K562 (cell line): Measurements from ENCODE around the gene UGT1A10. TPM values are rescaled to one million over a fixed set of nuclear protein-coding genes. Genes with fewer than 3 reads are reported as not detected.

ENCODE experiments used
- CBX2 ChIP-seq: fragments of 200-600 bp; sonication (generic); IDR thresholded peaks from one replicate; pipeline ENCODE4 v1.6.1; 2012; ENCODE audit warnings: mild to moderate bottlenecking, low read length, inconsistent platforms; ENCODE audit not compliant: insufficient read depth, poor library complexity, severe bottlenecking
- ETS2 ChIP-seq: IDR thresholded peaks from 2 replicates; pipeline ENCODE4 v1.6.1; 2016; ENCODE audit warnings: borderline replicate concordance, missing genetic modification characterization, mild to moderate bottlenecking, moderate library complexity, missing compliant biosample characterization; ENCODE audit not compliant: poor library complexity, severe bottlenecking
- GMEB1 ChIP-seq: fragments of 250-450 bp; sonication (Bioruptor Pico); IDR thresholded peaks from 2 replicates; pipeline ENCODE4 v1.4.0; 2020; ENCODE audit warnings: mild to moderate bottlenecking
- GTF2E2 ChIP-seq: fragments of 200-800 bp; sonication (Bioruptor generic); IDR thresholded peaks from 2 replicates; pipeline ENCODE4 v1.6.1; 2016; ENCODE audit warnings: missing genetic modification characterization, missing compliant biosample characterization
- HDAC2 ChIP-seq: fragments of 450-650 bp; IDR thresholded peaks from 2 replicates; pipeline ENCODE4 v1.6.1; 2016; ENCODE audit warnings: mild to moderate bottlenecking
- KDM5B ChIP-seq: fragments of 200-600 bp; sonication (generic); IDR thresholded peaks from 2 replicates; pipeline ENCODE4 v1.6.1; 2012; ENCODE audit warnings: low read depth, mild to moderate bottlenecking, moderate library complexity, low read length, control low read depth, inconsistent platforms; ENCODE audit not compliant: insufficient replicate concordance
- MXD1 ChIP-seq: fragments of 250-450 bp; sonication (Bioruptor Pico); IDR thresholded peaks from 2 replicates; pipeline ENCODE4 v1.8.0; 2021; ENCODE audit warnings: borderline replicate concordance, mild to moderate bottlenecking, moderate library complexity; ENCODE audit not compliant: poor library complexity, severe bottlenecking
- NR2C2 ChIP-seq, 2 experiments: fragments of 200-800 bp in 1 of 2; sonication (Bioruptor generic) in 1 of 2; sonication (generic) in 1 of 2; formaldehyde crosslinking in 1 of 2; IDR thresholded peaks; 2 replicates each; pipeline versions ENCODE4 v1.6.1 to v1.8.0; 2016 to 2022; ENCODE audit warnings: mild to moderate bottlenecking in 1 of 2, missing compliant biosample characterization in 1 of 2, missing genetic modification characterization in 1 of 2, missing genetic modification reagents in 1 of 2
- RFX1 ChIP-seq: fragments of 450-650 bp; IDR thresholded peaks from 2 replicates; pipeline ENCODE4 v1.6.1; 2016; ENCODE audit warnings: mild to moderate bottlenecking, moderate library complexity
- SNRNP70 ChIP-seq: fragments of 200-400 bp; formaldehyde crosslinking; optimal IDR thresholded peaks from 2 replicates; pipeline ENCODE3; 2017; ENCODE audit warnings: low read depth, low read length
- XRCC4 ChIP-seq: IDR thresholded peaks from one replicate; pipeline ENCODE4 v1.6.1; 2011; ENCODE audit not compliant: insufficient read depth, insufficient read length; ENCODE audit errors: extremely low read depth
- ZNF444 ChIP-seq: fragments of 250-450 bp; sonication (Bioruptor Pico); IDR thresholded peaks from 2 replicates; pipeline ENCODE4 v1.4.0; 2020; ENCODE audit warnings: mild to moderate bottlenecking, moderate library complexity
- ZNF589 ChIP-seq: fragments of 200-800 bp; sonication (Bioruptor generic); IDR thresholded peaks from 2 replicates; pipeline ENCODE4 v1.6.1; 2016; ENCODE audit warnings: low read depth, missing genetic modification characterization, missing compliant biosample characterization
- ZNF79 ChIP-seq: fragments of 250-450 bp; sonication (Bioruptor Pico); IDR thresholded peaks from 2 replicates; pipeline ENCODE4 v1.4.0; 2020; ENCODE audit warnings: low read depth, mild to moderate bottlenecking, moderate library complexity
- polyA plus RNA-seq, 8 experiments: library from polyadenylated mRNA; depleted of rRNA in 4 of 8; stranded (reverse) in 5 of 8; unstranded in 3 of 8; fragments of >200 nt; fragmentation: Nextera tagmentation in 2 of 8; fragmentation: Illumina TruSeq in 1 of 8; extraction: Ambion mirVana in 2 of 8; extraction: Trizol in 1 of 8; gene quantifications; 2 replicates each; pipeline versions ENCODE4 v1.2.1 to v1.2.3, GENCODE V29; 2011 to 2014; ENCODE audit warnings: inconsistent platforms in 1 of 8, missing spikeins in 1 of 8
- total RNA-seq, 7 experiments: library from RNA; depleted of rRNA in 6 of 7; stranded (reverse); fragments of >200 nt in 6 of 7; fragmentation: Illumina TruSeq in 2 of 7; extraction: Trizol in 2 of 7; gene quantifications; 2 replicates each; pipeline versions ENCODE4 v1.2.1 to v1.2.3, GENCODE V29; 2011 to 2021; ENCODE audit warnings: low replicate concordance in 1 of 7

UGT1A10 gene
- total and polyA plus RNA-seq, 9 of the 15 experiments (the other 6 are each of a cell fraction or from before 2014, with no cell fraction given) = not detected

- TF ChIP-seq ETS2 (tag) = no peak
- no peak for TF ChIP-seq ZNF589 (CRISPR knock-in tag)
- no peak for TF ChIP-seq RFX1
- no peak for TF ChIP-seq XRCC4
- TF ChIP-seq ZNF79 = no peak
- TF ChIP-seq ZNF444 (CRISPR knock-in tag) = no peak
- no peak for TF ChIP-seq GMEB1 (CRISPR knock-in tag)
- no peak for TF ChIP-seq NR2C2 (CRISPR knock-in tag; IDR thresholded peaks at IDR 0.05)
- no peak for TF ChIP-seq NR2C2 (tag; IDR thresholded peaks at IDR 0.05)
- TF ChIP-seq GTF2E2 (tag) = no peak
- TF ChIP-seq KDM5B = no peak
- no peak for TF ChIP-seq CBX2
- no peak for TF ChIP-seq SNRNP70
- TF ChIP-seq MXD1 = no peak
- no peak for TF ChIP-seq HDAC2
Observed at GRCh38 chr2:233795735-233796171, 159.5 kb downstream of the UGT1A10 start (continued).
